Measurements from ENCODE around the gene COL5A1.

Gene COL5A1

DNA sequence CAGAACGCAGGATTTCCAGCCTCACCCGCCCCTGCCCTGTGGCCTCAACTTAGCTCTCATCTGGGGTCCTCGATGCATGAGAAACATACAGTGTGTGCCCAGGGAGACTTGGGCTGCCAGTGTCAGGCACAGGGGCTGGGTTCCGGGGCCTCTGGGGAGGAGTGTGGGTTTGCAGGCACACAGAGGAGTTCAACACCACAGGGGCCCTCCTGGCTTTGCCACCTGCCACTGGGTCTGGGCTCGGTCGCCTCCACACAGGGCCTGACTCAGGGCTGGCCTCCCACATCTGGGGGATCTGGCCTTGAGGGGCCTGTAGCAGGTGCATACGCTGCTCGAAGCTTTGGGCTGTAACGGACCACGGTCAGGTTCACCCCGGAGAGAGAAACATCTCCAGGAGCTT is 111.6 kb downstream of the COL5A1 start:
- H3K4me3 ChIP-seq (ENCODE audit: low read length) = no peak overlapping the region
- TF ChIP-seq, protein P1, sequence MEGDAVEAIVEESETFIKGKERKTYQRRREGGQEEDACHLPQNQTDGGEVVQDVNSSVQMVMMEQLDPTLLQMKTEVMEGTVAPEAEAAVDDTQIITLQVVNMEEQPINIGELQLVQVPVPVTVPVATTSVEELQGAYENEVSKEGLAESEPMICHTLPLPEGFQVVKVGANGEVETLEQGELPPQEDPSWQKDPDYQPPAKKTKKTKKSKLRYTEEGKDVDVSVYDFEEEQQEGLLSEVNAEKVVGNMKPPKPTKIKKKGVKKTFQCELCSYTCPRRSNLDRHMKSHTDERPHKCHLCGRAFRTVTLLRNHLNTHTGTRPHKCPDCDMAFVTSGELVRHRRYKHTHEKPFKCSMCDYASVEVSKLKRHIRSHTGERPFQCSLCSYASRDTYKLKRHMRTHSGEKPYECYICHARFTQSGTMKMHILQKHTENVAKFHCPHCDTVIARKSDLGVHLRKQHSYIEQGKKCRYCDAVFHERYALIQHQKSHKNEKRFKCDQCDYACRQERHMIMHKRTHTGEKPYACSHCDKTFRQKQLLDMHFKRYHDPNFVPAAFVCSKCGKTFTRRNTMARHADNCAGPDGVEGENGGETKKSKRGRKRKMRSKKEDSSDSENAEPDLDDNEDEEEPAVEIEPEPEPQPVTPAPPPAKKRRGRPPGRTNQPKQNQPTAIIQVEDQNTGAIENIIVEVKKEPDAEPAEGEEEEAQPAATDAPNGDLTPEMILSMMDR (conservative IDR thresholded peaks at IDR 0.05; ENCODE audit: low read depth, low read length) = no peak

DNA sequence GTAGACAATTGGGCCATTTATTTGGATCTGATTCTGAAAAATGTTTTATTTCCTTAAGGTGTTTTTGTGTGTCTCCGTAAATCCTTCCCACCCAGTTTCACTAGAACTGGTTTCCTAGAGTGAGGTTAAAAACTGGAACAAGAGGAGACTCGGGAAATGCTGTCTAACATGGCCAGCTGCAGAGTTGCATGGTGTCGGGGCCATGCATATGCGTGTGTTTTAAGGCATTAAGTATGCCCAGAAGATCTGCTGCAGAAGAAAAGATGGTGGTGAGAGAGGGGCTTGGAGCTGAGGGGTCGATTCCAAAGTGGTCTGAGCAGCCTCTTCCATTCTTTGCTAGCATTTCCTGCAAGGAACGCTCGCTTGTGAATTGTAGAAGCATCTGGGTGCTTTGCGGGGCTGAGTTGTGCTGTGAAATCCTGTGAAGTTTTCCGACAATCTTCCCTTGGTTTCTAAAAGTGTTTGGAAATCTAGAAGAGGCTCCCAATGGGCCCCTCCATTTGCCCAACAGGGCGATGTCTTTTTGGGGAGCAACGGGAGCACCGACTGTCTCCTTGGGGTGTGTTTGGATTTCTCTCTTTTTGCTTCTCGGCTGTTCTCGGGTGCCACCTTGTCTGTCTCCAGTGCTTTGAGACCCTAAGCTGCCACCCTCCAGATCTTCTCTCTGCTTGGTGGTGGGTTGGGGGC is 113.8 kb downstream of the COL5A1 start:
- no peak for DNase-seq (ENCODE audit: low read depth)
- H3K4me3 ChIP-seq (ENCODE audit: low read length) = no peak overlapping the region
- TF ChIP-seq, protein P1 (conservative IDR thresholded peaks at IDR 0.05; ENCODE audit: low read depth, low read length) = no peak

More for the DNA sequence above, 111.6 kb downstream of the COL5A1 start:
- DNase-seq (ENCODE audit: low read depth) = no peak

DNA sequence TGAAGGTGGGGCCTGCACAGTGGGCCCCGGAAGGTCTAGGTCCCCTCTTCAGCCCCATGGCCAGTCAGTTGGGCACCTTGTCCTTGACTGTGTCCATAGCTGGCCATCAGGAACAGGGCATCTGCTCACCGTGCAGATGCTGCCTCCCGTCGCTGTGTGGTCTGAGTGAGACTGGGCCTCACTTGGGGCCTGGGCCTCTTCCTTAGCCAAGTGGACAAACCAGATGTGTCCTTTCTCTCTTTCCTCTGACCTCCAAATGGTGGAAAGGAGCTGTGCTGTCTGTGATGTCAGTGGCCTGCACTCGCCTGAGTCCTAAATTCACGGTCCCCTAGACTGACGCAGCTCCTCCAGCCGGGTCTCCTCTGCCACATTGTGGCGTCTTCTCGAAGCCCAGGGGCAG is 114.5 kb downstream of the COL5A1 start:
- DNase-seq (ENCODE audit: low read depth) = no peak
- TF ChIP-seq, protein P1 (conservative IDR thresholded peaks at IDR 0.05; ENCODE audit: low read depth, low read length) = no peak
- H3K4me3 ChIP-seq (ENCODE audit: low read length) = no peak overlapping the region

DNA sequence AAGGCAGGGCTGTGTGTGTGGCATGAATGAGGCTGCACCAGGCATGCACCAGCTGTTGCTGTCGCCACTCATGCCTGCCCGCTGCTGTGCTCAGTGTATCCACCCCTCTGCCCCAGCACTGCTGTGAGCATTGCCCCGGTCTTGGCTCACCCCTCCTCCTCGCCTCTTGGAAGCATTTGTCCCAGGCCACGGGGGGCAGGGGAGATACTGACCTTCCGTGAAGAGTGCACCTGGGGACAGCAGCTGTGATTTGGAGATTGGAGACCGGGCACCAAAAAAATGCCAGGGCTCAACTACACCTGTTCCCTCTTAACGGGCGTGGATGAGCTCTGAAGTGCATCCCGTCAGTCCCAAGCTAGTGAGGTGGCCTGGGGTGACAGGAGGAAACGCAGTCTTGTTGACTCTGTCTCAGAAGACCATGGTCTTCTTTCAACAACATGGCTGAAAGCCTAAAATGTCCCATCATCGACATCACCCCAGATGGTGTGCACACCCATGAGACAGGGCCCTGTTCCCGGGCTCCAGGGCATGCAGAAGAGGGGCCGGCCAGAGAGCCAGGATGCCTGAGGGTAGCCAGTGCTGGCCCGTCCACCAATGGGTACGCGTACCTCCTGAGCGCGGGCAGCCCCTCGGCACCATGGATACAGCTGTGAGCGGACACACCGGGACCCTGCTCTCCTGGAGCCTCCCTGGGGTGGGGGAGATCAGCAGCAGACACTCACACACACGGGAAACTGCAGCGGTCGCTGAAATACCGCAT is 115.8 kb downstream of the COL5A1 start:
- H3K4me3 ChIP-seq (ENCODE audit: low read length) = no peak overlapping the region
- TF ChIP-seq, protein P1 (conservative IDR thresholded peaks at IDR 0.05; ENCODE audit: low read depth, low read length) = no peak
- no peak for DNase-seq (ENCODE audit: low read depth)

DNA sequence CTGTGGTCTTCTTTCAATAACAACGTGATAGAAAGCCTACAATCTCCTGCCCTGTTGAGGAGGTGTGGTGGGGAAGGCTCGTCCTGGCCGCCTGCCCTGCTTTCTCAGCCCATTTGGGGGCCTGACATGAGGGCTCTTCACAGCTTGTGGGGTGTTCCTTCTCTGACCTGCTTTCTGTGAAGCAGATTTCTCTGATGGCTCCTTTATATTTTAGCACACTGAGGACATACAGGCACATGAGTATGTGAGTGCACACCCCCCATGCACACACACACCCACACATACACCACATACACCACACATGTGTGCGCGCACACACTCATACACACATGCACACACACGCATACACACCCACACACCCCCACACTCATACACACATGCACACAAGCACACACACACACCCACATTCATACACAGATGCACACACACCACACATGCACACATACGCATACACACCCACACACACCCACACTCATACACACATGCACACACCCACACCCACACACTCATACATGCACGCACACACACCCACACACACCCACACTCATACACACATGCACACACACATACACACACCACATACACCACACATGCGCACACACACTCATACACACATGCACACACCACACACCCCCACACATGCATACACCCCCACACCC is 117.5 kb downstream of the COL5A1 start:
- no peak for DNase-seq (ENCODE audit: low read depth)
- no peak overlapping the region for H3K4me3 ChIP-seq (ENCODE audit: low read length)
- TF ChIP-seq, protein P1 (conservative IDR thresholded peaks at IDR 0.05; ENCODE audit: low read depth, low read length) = no peak

DNA sequence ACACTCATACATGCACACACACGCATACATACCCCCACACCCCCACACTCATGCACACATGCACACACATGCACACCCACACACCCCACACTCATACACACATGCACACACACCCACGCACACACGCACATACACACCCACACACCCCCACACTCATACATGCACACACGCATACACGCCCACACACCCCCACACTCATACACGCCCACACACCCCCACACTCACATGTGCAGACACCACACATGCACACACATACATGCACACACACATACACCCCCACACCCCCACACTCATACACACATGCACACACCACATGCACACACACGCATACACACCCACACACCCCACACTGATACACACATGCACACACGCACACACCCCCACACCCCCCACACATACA is 118.3 kb downstream of the COL5A1 start:
- no peak overlapping the region for H3K4me3 ChIP-seq (ENCODE audit: low read length)
- TF ChIP-seq, protein P1 (conservative IDR thresholded peaks at IDR 0.05; ENCODE audit: low read depth, low read length) = no peak
- DNase-seq (ENCODE audit: low read depth) = no peak
